HEK293T (cell line): ENCODE measurements around the gene C1QL4.

ENCODE experiments used
- CTCF ChIA-PET: fragments of 350-600 bp; formaldehyde crosslinking; extraction: SDS; loops from one replicate; lab custom pipeline; 2021; ENCODE audit warnings: antibody characterized with exemption, inconsistent platforms; lab: Yijun Ruan, JAX
- POLR2A ChIA-PET: fragments of 350-600 bp; formaldehyde crosslinking; extraction: SDS; loops from one replicate; lab custom pipeline; 2020; ENCODE audit warnings: antibody characterized with exemption, inconsistent platforms; lab: Yijun Ruan, JAX
- DNase-seq: peaks from one replicate; pipeline ENCODE4 v3.0.0; 2012; ENCODE audit warnings: mixed read lengths; ENCODE audit errors: extremely low spot score
- ARNT ChIP-seq: fragments of 450-650 bp; IDR thresholded peaks from 2 replicates; pipeline ENCODE4 v1.6.1; 2017; ENCODE audit warnings: mild to moderate bottlenecking
- BHLHE40 ChIP-seq: fragments of 450-650 bp; IDR thresholded peaks from 2 replicates; pipeline ENCODE4 v1.6.1; 2016; ENCODE audit warnings: mild to moderate bottlenecking, moderate library complexity, borderline replicate concordance
- CTBP1 ChIP-seq: fragments of 450-650 bp; IDR thresholded peaks from 2 replicates; pipeline ENCODE4 v1.6.1; 2016; ENCODE audit warnings: borderline replicate concordance
- ELF4 ChIP-seq: fragments of 450-650 bp; IDR thresholded peaks from 2 replicates; pipeline ENCODE4 v1.6.1; 2017; ENCODE audit warnings: antibody characterized with exemption
- FOXA1 ChIP-seq: fragments of 450-650 bp; IDR thresholded peaks from 2 replicates; pipeline ENCODE4 v1.6.1; 2016; ENCODE audit warnings: mild to moderate bottlenecking
- FOXK2 ChIP-seq: fragments of 450-650 bp; IDR thresholded peaks from 2 replicates; pipeline ENCODE4 v1.6.1; 2016; ENCODE audit warnings: mild to moderate bottlenecking
- FOXM1 ChIP-seq: fragments of 450-650 bp; IDR thresholded peaks from 2 replicates; pipeline ENCODE4 v1.6.1; 2017; ENCODE audit warnings: mild to moderate bottlenecking, borderline replicate concordance
- HDGF ChIP-seq: fragments of 450-650 bp; IDR thresholded peaks from 2 replicates; pipeline ENCODE4 v1.6.1; 2017; ENCODE audit warnings: antibody characterized with exemption, borderline replicate concordance
- L3MBTL2 ChIP-seq: fragments of 450-650 bp; conservative IDR thresholded peaks from 2 replicates; pipeline ENCODE4 v1.6.1; 2016; ENCODE audit warnings: mild to moderate bottlenecking
- LEF1 ChIP-seq: fragments of 450-650 bp; IDR thresholded peaks from 2 replicates; pipeline ENCODE4 v1.6.1; 2017; ENCODE audit warnings: mild to moderate bottlenecking, borderline replicate concordance
- NFRKB ChIP-seq: fragments of 450-650 bp; IDR thresholded peaks from 2 replicates; pipeline ENCODE4 v1.6.1; 2016; ENCODE audit warnings: mild to moderate bottlenecking, moderate library complexity
- SP1 ChIP-seq: fragments of 450-650 bp; IDR thresholded peaks from 2 replicates; pipeline ENCODE4 v1.6.1; 2017
- SUZ12 ChIP-seq: fragments of 450-650 bp; IDR thresholded peaks from 2 replicates; pipeline ENCODE4 v1.6.1; 2016; ENCODE audit warnings: mild to moderate bottlenecking
- TARDBP ChIP-seq: fragments of 450-650 bp; IDR thresholded peaks from 2 replicates; pipeline ENCODE4 v1.6.1; 2016
- ZNF384 ChIP-seq: fragments of 450-650 bp; IDR thresholded peaks from 2 replicates; pipeline ENCODE4 v1.6.1; 2016
- TF ChIP-seq, protein P1 (sequence below): fragments of 450-650 bp; IDR thresholded peaks from 2 replicates; pipeline ENCODE4 v1.6.1; 2016

Gene C1QL4

DNA sequence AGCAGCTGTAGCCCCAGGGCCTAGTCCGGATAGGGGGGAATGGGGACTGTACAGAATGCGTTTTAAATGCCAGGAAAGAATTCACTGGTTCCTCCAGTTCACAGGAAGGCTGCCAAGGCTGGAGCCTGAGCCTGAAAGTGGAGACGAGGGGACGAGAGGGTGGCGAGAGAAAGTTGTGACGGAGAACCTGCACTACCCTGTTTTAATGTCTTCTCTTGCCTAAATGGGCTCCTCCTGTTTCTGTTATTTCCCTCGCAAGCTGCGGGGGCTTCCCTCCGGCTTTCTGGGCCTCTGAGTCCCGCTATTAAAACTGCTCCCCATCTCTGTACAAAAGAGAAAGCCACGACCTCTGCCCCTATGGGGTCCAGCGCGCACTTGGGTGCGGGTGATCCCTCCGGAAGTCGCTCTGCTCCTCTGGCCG lies 4.5 kb downstream of the C1QL4 start:
- ChIA-PET POLR2A (interaction anchor here (1.8 to 2.3 kb wide), 3 partner anchors 10 to 34 kb away, joined by 7 to 43 read pairs (median 24); partner anchors contain the start of genes SPATS2 and TROAP), CTCF (interaction anchor here (0.8 to 3.5 kb wide), 10 partner anchors 10 to 181 kb away, joined by 3 to 55 read pairs (median 12); partner anchors contain the start of genes DNAJC22 and TROAP)
- no peak for DNase-seq
- TF ChIP-seq ZNF384 (no peak), FOXK2 (no peak), BHLHE40 (no peak), TARDBP (no peak), SUZ12 (no peak), SP1 (no peak), NFRKB (no peak), ELF4 (no peak), CTBP1 (no peak), FOXM1 (no peak)
- TF ChIP-seq, protein P1, sequence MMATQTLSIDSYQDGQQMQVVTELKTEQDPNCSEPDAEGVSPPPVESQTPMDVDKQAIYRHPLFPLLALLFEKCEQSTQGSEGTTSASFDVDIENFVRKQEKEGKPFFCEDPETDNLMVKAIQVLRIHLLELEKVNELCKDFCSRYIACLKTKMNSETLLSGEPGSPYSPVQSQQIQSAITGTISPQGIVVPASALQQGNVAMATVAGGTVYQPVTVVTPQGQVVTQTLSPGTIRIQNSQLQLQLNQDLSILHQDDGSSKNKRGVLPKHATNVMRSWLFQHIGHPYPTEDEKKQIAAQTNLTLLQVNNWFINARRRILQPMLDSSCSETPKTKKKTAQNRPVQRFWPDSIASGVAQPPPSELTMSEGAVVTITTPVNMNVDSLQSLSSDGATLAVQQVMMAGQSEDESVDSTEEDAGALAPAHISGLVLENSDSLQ: no peak

DNA sequence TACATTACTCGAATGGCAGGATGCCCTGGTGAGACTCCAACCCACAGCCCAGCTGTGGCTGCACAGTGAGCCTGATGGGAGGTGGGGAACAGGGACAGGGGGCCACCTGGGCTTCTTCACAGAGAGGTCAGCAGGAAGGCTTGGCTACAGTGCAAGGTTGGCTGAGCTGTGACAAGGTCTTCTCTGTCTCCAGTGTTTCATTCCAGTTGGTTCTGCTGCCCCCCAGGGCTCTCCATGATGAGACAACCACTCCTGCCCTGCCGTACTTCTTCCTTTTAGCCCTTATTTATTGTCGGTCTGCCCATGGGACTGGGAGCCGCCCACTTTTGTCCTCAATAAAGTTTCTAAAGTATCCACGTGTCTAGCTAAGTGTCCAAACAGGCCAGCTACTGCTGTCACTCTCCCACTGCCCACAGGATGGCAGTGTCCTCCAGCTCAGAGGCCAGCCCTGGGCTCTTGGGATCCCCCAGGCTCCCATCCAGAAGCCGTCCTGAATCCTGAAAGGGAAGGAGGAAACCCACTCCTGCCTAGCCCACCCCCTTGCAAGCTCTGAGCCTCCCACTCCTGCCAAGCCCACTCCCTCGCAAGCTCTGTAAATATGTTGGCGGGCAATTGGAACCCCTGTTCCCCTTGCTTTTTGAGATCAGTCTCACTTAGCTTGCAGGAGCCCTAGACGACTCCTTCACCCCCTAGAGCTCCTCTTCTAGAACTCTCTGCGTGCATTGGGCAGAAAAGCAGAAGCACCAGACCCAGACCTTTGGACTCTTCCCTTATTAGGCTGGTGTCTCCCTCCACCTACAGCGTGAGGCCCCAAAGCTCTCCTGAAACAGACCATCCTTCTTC lies 5.4 kb downstream of the C1QL4 start:
- TF ChIP-seq, protein P1: peak; percentile 80
- no peak for TF ChIP-seq SUZ12
- CTCF ChIA-PET: interaction anchor here (0.6 to 3.5 kb wide), 19 partner anchors 9 to 249 kb away, joined by 3 to 55 read pairs (median 5); partner anchors contain the start of genes DNAJC22, SPATS2 and TROAP
- POLR2A ChIA-PET: interaction anchor here (0.7 to 2.3 kb wide), 6 partner anchors 9 to 143 kb away, joined by 3 to 43 read pairs (median 7); partner anchors contain the start of genes DNAJC22, SPATS2, TROAP and TUBA1A
- peak; percentile 77 for DNase-seq

DNA sequence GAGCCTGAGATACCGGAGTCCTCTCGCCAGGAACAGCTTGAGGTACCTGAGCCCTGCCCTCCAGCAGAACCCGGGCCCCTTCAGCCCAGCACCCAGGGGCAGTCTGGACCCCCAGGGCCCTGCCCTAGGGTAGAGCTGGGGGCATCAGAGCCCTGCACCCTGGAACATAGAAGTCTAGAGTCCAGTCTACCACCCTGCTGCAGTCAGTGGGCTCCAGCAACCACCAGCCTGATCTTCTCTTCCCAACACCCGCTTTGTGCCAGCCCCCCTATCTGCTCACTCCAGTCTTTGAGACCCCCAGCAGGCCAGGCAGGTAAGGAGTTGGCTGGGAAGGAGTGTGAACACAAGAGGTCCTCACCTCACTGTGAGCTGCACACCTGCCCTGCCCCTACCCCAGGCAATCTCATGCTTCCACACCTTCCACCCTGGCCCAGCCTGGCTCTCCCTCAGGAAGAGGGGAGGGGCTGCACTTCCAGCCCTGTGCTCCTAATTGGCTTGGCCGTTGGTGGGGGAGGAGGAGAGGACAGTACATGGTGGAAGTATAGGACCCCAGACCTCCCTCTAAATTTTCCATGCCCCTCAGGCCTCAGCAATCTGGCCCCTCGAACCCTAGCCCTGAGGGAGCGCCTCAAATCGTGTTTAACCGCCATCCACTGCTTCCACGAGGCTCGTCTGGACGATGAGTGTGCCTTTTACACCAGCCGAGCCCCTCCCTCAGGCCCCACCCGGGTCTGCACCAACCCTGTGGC lies 6.2 kb downstream of the C1QL4 start:
- ChIA-PET CTCF (interaction anchor here (0.5 to 3.5 kb wide), 18 partner anchors 8 to 250 kb away, joined by 3 to 55 read pairs (median 5); partner anchors contain the start of genes DNAJC22, SPATS2 and TROAP), POLR2A (interaction anchor here (0.7 to 2.3 kb wide), 6 partner anchors 8 to 143 kb away, joined by 3 to 43 read pairs (median 7); partner anchors contain the start of genes DNAJC22, SPATS2, TROAP and TUBA1A)
- TF ChIP-seq, protein P1: no peak
- no peak for TF ChIP-seq SP1
- TF ChIP-seq ARNT: no peak
- TF ChIP-seq L3MBTL2: no peak
- no peak for TF ChIP-seq ZNF384
- no peak for TF ChIP-seq ELF4
- TF ChIP-seq CTBP1: no peak
- TF ChIP-seq NFRKB: no peak
- TF ChIP-seq SUZ12: no peak
- DNase-seq: no peak

DNA sequence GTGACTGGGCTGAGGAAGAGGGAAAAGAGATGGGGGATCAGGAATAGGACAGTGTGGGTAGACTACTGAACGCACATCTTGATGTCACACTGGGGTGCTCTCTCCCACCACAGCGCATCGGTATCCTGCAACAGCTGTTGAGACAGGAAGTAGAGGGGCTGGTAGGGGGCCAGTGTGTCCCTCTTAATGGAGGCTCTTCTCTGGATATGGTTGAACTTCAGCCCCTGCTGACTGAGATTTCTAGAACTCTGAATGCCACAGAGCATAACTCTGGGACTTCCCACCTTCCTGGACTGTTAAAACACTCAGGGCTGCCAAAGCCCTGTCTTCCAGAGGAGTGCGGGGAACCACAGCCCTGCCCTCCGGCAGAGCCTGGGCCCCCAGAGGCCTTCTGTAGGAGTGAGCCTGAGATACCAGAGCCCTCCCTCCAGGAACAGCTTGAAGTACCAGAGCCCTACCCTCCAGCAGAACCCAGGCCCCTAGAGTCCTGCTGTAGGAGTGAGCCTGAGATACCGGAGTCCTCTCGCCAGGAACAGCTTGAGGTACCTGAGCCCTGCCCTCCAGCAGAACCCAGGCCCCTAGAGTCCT lies 6.9 kb downstream of the C1QL4 start:
- CTCF ChIA-PET: interaction anchor here (0.5 to 3.5 kb wide), 5 partner anchors 12 to 95 kb away, joined by 5 to 55 read pairs (median 11); no protein-coding TSS in a partner anchor
- TF ChIP-seq TARDBP (no peak), FOXK2 (no peak), BHLHE40 (no peak), CTBP1 (no peak), LEF1 (no peak), FOXA1 (no peak), SUZ12 (no peak), L3MBTL2 (no peak), SP1 (no peak), HDGF (no peak), ELF4 (no peak), FOXM1 (no peak), ARNT (no peak), ZNF384 (no peak), NFRKB (no peak)
- TF ChIP-seq, protein P1: no peak
- DNase-seq: no peak
- POLR2A ChIA-PET: interaction anchor here (1.2 to 2.3 kb wide), 2 partner anchors 8 to 64 kb away, joined by 3 to 43 read pairs; partner anchors contain the start of gene TROAP

DNA sequence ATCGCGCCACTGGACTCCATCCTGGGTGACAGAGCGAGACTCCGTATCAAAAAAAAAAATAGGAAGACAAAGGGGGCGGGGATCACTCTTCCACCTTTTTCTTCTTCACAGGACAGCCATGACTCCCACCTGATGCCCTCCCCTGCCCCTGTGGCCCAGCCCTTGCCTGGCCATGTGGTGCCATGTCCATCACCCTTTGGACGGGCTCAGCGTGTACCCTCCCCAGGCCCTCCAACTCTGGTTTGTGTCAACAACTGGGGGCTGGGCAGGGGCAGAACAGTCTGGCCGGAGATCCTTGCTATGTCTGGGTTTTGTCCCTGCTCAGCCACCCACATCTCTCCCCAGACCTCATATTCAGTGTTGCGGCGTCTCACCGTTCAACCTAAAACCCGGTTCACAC lies 8.2 kb downstream of the C1QL4 start:
- TF ChIP-seq FOXA1: no peak
- no peak for TF ChIP-seq ZNF384
- TF ChIP-seq FOXM1: no peak
- no peak for TF ChIP-seq HDGF
- TF ChIP-seq, protein P1: no peak
- ChIA-PET POLR2A (interaction anchor here (0.8 to 1.2 kb wide), 2 partner anchors 13 to 63 kb away, joined by 3 read pairs; no protein-coding TSS in a partner anchor), CTCF (interaction anchor here (1.4 kb wide), 1 partner anchor 19 kb away, joined by 5 read pairs; no protein-coding TSS in a partner anchor)
- no peak for DNase-seq
